GM12878 (cell line): ENCODE results near the gene EXOC4. TPM values are rescaled to one million over a fixed set of nuclear protein-coding genes. Genes with fewer than 3 reads are reported as not detected.

Experiments used
- ATAC-seq: fragments of 200-7000 bp; cut with Tn5 transposase; 3 replicates; pipeline ENCODE4 v1.9.1; 2020; ENCODE audit warnings: mild to moderate bottlenecking, moderate library complexity
- BruUV-seq: library from RNA; stranded (reverse); fragments of 400-500 nt; replicated peaks from 2 replicates; lab custom pipeline; 2021; lab: Mats Ljungman, UMichigan
- CTCF ChIA-PET: fragments of 300-600 bp; sonication (Branson Sonifier 250); formaldehyde crosslinking; extraction: SDS; loops from one replicate; lab custom pipeline; 2021; ENCODE audit warnings: inconsistent platforms; lab: Yijun Ruan, JAX
- POLR2A ChIA-PET: fragments of 350-600 bp; formaldehyde crosslinking; extraction: SDS; loops from one replicate; lab custom pipeline; 2021; ENCODE audit warnings: inconsistent platforms; lab: Charles Lee
- RAD21 ChIA-PET: fragments of 300-600 bp; sonication (Branson Sonifier 250); formaldehyde crosslinking; loops from one replicate; lab custom pipeline; 2023; ENCODE audit warnings: antibody characterized with exemption; ENCODE audit not compliant: unreplicated experiment; lab: Charles Lee
- SMC1A ChIA-PET: fragments of 300-600 bp; sonication (Branson Sonifier 250); formaldehyde crosslinking; loops from one replicate; lab custom pipeline; 2023; ENCODE audit not compliant: unreplicated experiment, uncharacterized antibody; lab: Charles Lee
- DNase-seq: peaks from one replicate; pipeline ENCODE4 v3.0.0-alpha.2; 2011; ENCODE audit warnings: low read depth, low spot score
- FAIRE-seq: peaks from 3 replicates; lab custom pipeline; 2011; peaks lifted over from hg19 to GRCh38; lab: Jason Lieb, UNC
- H2AFZ ChIP-seq: 2 replicates; pipeline ENCODE4 v1.6.0; 2011; ENCODE audit warnings: low read depth, low read length, control low read depth; ENCODE audit not compliant: control insufficient read depth
- H3K27ac ChIP-seq: 2 replicates; pipeline ENCODE4 v1.5.1; 2011; ENCODE audit warnings: control low read depth; ENCODE audit not compliant: control insufficient read depth, insufficient read depth
- H3K27me3 ChIP-seq, 2 experiments: replicated peaks in 1 of 2; 2 replicates each; pipeline versions ENCODE4 v1.6.0 to v1.6.1; 2011; ENCODE audit warnings: low read length in 1 of 2; ENCODE audit not compliant: control insufficient read depth in 2 of 2, insufficient read depth in 2 of 2
- H3K36me3 ChIP-seq, 2 experiments: 2 replicates each; pipeline ENCODE4 v1.5.1; 2011; ENCODE audit warnings: low read length in 1 of 2; ENCODE audit not compliant: control insufficient read depth in 2 of 2, insufficient read depth in 2 of 2
- H3K4me1 ChIP-seq: 2 replicates; pipeline ENCODE4 v1.6.1; 2011; ENCODE audit warnings: mild to moderate bottlenecking, low read length, moderate library complexity, mixed read lengths; ENCODE audit not compliant: control insufficient read depth, insufficient read depth
- H3K4me2 ChIP-seq: 2 replicates; pipeline ENCODE4 v1.6.0; 2011; ENCODE audit warnings: control low read depth; ENCODE audit not compliant: control insufficient read depth, insufficient read depth
- H3K4me3 ChIP-seq: fragments of 200-600 bp; sonication (generic); 2 replicates; pipeline ENCODE4 v1.5.1; 2016
- H3K79me2 ChIP-seq: 2 replicates; pipeline ENCODE4 v1.6.0; 2011; ENCODE audit warnings: low read length; ENCODE audit not compliant: control insufficient read depth, insufficient read depth
- H3K9ac ChIP-seq: 2 replicates; pipeline ENCODE4 v1.8.0; 2011; ENCODE audit warnings: low read length, control low read depth, mixed read lengths; ENCODE audit not compliant: control insufficient read depth, insufficient read depth
- H3K9me3 ChIP-seq: replicated peaks from 3 replicates; pipeline ENCODE4 v1.5.1; 2011; ENCODE audit warnings: mild to moderate bottlenecking, low read length; ENCODE audit not compliant: control insufficient read depth, insufficient read depth
- H4K20me1 ChIP-seq: 2 replicates; pipeline ENCODE4 v1.6.0; 2011; ENCODE audit not compliant: control insufficient read depth, insufficient read depth
- CBX5 ChIP-seq: sonication (generic); IDR thresholded peaks from 2 replicates; pipeline ENCODE4 v1.6.1; 2016; ENCODE audit warnings: low read depth, moderate library complexity, mild to moderate bottlenecking, inconsistent platforms
- CREB1 ChIP-seq: IDR thresholded peaks from 2 replicates; pipeline ENCODE4 v1.6.1; 2012; ENCODE audit warnings: low read depth, mild to moderate bottlenecking, inconsistent platforms
- DPF2 ChIP-seq: fragments of 450-650 bp; IDR thresholded peaks from 2 replicates; pipeline ENCODE4 v1.6.1; 2017; ENCODE audit warnings: mild to moderate bottlenecking
- EED ChIP-seq: sonication (generic); IDR thresholded peaks from 2 replicates; pipeline ENCODE4 v1.6.1; 2016; ENCODE audit warnings: antibody characterized with exemption, low read depth
- GABPA ChIP-seq: IDR thresholded peaks from 2 replicates; pipeline ENCODE4 v1.6.1; 2014; ENCODE audit warnings: antibody characterized with exemption, low read depth, mild to moderate bottlenecking, inconsistent platforms
- HCFC1 ChIP-seq: fragments of 150-350 bp; IDR thresholded peaks from 2 replicates; pipeline ENCODE4 v1.6.1; 2014; ENCODE audit warnings: low read length
- HDGF ChIP-seq: fragments of 450-650 bp; IDR thresholded peaks from 2 replicates; pipeline ENCODE4 v1.6.1; 2016; ENCODE audit warnings: antibody characterized with exemption
- KAT2A ChIP-seq: conservative IDR thresholded peaks from 2 replicates; pipeline ENCODE4 v1.6.1; 2011; ENCODE audit warnings: low read depth, low read length; ENCODE audit not compliant: control insufficient read depth
- KLF5 ChIP-seq: fragments of 450-650 bp; IDR thresholded peaks from 2 replicates; pipeline ENCODE4 v1.6.1; 2014; ENCODE audit warnings: mild to moderate bottlenecking; ENCODE audit not compliant: partially characterized antibody
- MYC ChIP-seq: IDR thresholded peaks from 2 replicates; pipeline ENCODE4 v1.6.1; 2011; ENCODE audit warnings: mild to moderate bottlenecking, low read length, moderate library complexity, inconsistent platforms; ENCODE audit not compliant: insufficient read depth, insufficient replicate concordance, insufficient read length, severe bottlenecking
- POLR2AphosphoS5 ChIP-seq: IDR thresholded peaks from 2 replicates; pipeline ENCODE4 v1.6.1; 2011; ENCODE audit warnings: mild to moderate bottlenecking, low read length, inconsistent platforms
- RELA ChIP-seq: fragments of 450-650 bp; IDR thresholded peaks from 2 replicates; pipeline ENCODE4 v1.8.0; 2014; ENCODE audit warnings: borderline replicate concordance; ENCODE audit not compliant: partially characterized antibody
- TBL1XR1 ChIP-seq: IDR thresholded peaks from 2 replicates; pipeline ENCODE4 v1.6.1; 2012; ENCODE audit warnings: low read depth, low read length, improper control_type of control experiment
- ZBTB4 ChIP-seq: fragments of 450-650 bp; formaldehyde crosslinking; IDR thresholded peaks from 2 replicates; pipeline ENCODE4 v1.4.0; 2022; ENCODE audit warnings: mild to moderate bottlenecking, moderate library complexity
- WGBS: methylation state at CpG from one replicate; pipeline ENCODE4 v1.1.6; 2016; ENCODE audit warnings: low lambda C conversion rate; ENCODE audit not compliant: insufficient replicate concordance, insufficient coverage; ENCODE audit errors: missing lambda C conversion rate; 5-methylcytosine and 5-hydroxymethylcytosine counted together
- in situ Hi-C: fragments of 300-500 bp; cut with MboI; formaldehyde crosslinking; loops from 9 replicates; pipeline ENCODE4 v1.14.3; 2018; ENCODE audit warnings: mixed read lengths
- intact Hi-C: fragments of 100-400 bp; cut with micrococcal nuclease; formaldehyde crosslinking; loops from one replicate; pipeline ENCODE4 v1.14.2; 2022; ENCODE audit not compliant: unreplicated experiment
- polyA plus RNA-seq, 11 experiments: library from polyadenylated mRNA; depleted of rRNA in 4 of 11; unstranded in 6 of 11; stranded (reverse) in 5 of 11; fragments of >200 nt; fragmentation: Nextera tagmentation in 4 of 11; fragmentation: Illumina TruSeq in 1 of 11; extraction: Ambion mirVana in 4 of 11; extraction: Trizol in 1 of 11; gene quantifications; 1 replicate in 1 of 11; 2 replicates in 10 of 11; pipeline versions ENCODE4 v1.2.1 to v1.2.3, GENCODE V29; 2011 to 2016; ENCODE audit warnings: inconsistent platforms in 2 of 11, missing spikeins in 2 of 11, low read depth in 1 of 11
- total RNA-seq, 4 experiments: library from RNA; depleted of rRNA in 3 of 4; stranded (reverse); fragments of >200 nt in 3 of 4; fragmentation: Illumina TruSeq in 1 of 4; extraction: Trizol in 1 of 4; gene quantifications; 2 replicates each; pipeline versions ENCODE4 v1.2.1 to v1.2.3, GENCODE V29; 2013 to 2021
- TF ChIP-seq, protein P1 (sequence below): IDR thresholded peaks from 2 replicates; pipeline ENCODE4 v1.6.1; 2012; ENCODE audit warnings: improper control_type of control experiment, low read depth, low read length; ENCODE audit not compliant: insufficient replicate concordance

Gene EXOC4
- total and polyA plus RNA-seq, 10 of the 15 experiments (the other 5 are each of a cell fraction or from before 2014, with no cell fraction given), result 13.2 to 44.5 (median 29.6) TPM

- Histone ChIP-seq H3K9me3 (no peaks in the 10 kb centered on the region), H3K4me2 (no peak overlapping the region), H3K4me1 (no peaks in the 10 kb centered on the region), H3K9ac (no peak overlapping the region), H3K4me3 (no peak overlapping the region), H3K79me2 (no peaks in the 10 kb centered on the region), H4K20me1 (no peaks in the 10 kb centered on the region), H3K27me3 (no peaks in the 10 kb centered on the region), H3K27ac (no peak overlapping the region), H2AFZ (no peak overlapping the region), H3K36me3 (peaks cover 0 to 11% of the 10 kb centered on the region in 2 experiments; a peak in 2 of 4 replicates)
- BruUV-seq, result no TSS peak
- in situ Hi-C loops, result no loop called here
- SMC1A ChIA-PET, result interaction anchor here (0.5 to 1.3 kb wide), 8 partner anchors 11 to 603 kb away, joined by 3 to 8 read pairs (median 3); no protein-coding TSS in a partner anchor
- POLR2A ChIA-PET, result interaction anchor here (1.4 kb wide), 1 partner anchor 24 kb away, joined by 3 read pairs; no protein-coding TSS in a partner anchor
- no peak for DNase-seq
- CTCF ChIA-PET, result interaction anchor here (1.0 to 1.4 kb wide), 4 partner anchors 9 to 141 kb away, joined by 3 to 4 read pairs (median 3); no protein-coding TSS in a partner anchor
- intact Hi-C loops, result no loop called here
- FAIRE-seq, result no peak
- RAD21 ChIA-PET, result no interaction called here
- ATAC-seq, result no peak
- WGBS, result 90% methylated on average over 1 of the region's 1 CpG
- TF ChIP-seq HCFC1 (no peak), DPF2 (no peak), KLF5 (no peak), GABPA (no peak), RELA (no peak), POLR2AphosphoS5 (no peak), MYC (no peak), TBL1XR1 (no peak), CBX5 (no peak), HDGF (no peak), ZBTB4 (CRISPR knock-in tag) (no peak), CREB1 (no peak), EED (no peak), KAT2A (no peak)
- TF ChIP-seq, protein P1, sequence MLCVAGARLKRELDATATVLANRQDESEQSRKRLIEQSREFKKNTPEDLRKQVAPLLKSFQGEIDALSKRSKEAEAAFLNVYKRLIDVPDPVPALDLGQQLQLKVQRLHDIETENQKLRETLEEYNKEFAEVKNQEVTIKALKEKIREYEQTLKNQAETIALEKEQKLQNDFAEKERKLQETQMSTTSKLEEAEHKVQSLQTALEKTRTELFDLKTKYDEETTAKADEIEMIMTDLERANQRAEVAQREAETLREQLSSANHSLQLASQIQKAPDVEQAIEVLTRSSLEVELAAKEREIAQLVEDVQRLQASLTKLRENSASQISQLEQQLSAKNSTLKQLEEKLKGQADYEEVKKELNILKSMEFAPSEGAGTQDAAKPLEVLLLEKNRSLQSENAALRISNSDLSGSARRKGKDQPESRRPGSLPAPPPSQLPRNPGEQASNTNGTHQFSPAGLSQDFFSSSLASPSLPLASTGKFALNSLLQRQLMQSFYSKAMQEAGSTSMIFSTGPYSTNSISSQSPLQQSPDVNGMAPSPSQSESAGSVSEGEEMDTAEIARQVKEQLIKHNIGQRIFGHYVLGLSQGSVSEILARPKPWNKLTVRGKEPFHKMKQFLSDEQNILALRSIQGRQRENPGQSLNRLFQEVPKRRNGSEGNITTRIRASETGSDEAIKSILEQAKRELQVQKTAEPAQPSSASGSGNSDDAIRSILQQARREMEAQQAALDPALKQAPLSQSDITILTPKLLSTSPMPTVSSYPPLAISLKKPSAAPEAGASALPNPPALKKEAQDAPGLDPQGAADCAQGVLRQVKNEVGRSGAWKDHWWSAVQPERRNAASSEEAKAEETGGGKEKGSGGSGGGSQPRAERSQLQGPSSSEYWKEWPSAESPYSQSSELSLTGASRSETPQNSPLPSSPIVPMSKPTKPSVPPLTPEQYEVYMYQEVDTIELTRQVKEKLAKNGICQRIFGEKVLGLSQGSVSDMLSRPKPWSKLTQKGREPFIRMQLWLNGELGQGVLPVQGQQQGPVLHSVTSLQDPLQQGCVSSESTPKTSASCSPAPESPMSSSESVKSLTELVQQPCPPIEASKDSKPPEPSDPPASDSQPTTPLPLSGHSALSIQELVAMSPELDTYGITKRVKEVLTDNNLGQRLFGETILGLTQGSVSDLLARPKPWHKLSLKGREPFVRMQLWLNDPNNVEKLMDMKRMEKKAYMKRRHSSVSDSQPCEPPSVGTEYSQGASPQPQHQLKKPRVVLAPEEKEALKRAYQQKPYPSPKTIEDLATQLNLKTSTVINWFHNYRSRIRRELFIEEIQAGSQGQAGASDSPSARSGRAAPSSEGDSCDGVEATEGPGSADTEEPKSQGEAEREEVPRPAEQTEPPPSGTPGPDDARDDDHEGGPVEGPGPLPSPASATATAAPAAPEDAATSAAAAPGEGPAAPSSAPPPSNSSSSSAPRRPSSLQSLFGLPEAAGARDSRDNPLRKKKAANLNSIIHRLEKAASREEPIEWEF, result no peak
- TF ChIP-seq, all 136 proteins: peak for 0
Measured at GRCh38 chr7:133292631-133293030, 39.8 kb downstream of the EXOC4 start.
